Measurements from ENCODE around the gene HAUS7.

Gene HAUS7

DNA sequence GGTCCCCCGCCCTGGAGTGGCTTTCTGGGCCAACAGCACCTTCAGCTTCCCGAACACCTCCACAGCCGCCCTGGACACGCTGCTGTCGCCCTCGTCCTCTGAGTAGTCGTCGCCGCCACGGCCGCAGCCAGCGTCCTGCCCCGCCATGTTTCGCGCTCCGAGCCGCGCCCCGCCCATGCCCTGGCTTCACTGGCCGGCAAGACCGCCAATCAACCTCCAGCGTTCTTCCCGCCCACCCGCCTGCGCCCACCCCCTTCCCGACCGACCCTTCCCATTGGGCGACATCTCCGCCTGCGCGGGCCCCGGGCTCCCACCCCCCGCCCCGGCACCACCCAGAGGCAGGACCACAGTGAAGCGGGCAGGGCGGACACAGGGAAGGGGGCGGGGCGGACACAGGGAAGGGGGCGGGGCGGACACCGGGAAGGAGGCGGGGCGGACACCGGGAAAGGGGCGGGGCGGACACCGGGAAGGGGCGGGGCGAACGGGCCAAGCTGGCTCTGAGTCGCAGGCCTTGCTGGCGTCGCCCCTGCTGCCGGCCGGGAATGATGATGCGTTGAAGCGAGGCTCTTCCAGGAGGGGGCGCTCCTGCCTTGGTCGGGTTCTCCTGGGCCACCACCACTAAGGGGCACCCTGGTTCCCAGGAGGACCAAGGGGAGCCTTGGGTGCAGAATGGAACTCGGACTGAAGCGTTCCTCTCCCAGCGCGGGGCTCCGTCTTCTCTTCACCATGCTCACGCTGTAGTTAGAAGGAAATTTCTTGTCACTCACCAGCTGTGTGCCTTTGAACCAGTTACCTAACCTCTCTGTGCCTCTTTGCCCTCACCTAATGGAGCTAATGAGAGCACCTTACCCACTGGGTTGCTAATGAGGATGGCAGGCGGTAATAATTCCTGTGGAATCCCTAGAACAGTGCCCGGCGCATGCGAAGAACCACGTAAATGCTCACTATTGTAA is at the start of gene HAUS7:
Gene HAUS7, minus strand, starts transcription at position 166 of the 953 bp plus-strand sequence. Its CDS starts 19 bp downstream, at position 147.
- peak; percentile 93 for DNase-seq
- in situ Hi-C loops (cut with MboI; ENCODE audit: low pct_unique_long_range_greater_than_20kb, low sequenced_read_pairs), result no loop called here

- DNase-seq, result no peak
- in situ Hi-C loops (cut with MboI; ENCODE audit: low pct_unique_long_range_greater_than_20kb, low sequenced_read_pairs), result no loop called here
Observed at GRCh38 chrX:153519569-153520286, 49.4 kb upstream of the HAUS7 start.

- in situ Hi-C loops (cut with MboI; ENCODE audit: low pct_unique_long_range_greater_than_20kb, low sequenced_read_pairs), result no loop called here
- no peak for DNase-seq
Observed at GRCh38 chrX:153517946-153518834, 47.8 kb upstream of the HAUS7 start.

DNA sequence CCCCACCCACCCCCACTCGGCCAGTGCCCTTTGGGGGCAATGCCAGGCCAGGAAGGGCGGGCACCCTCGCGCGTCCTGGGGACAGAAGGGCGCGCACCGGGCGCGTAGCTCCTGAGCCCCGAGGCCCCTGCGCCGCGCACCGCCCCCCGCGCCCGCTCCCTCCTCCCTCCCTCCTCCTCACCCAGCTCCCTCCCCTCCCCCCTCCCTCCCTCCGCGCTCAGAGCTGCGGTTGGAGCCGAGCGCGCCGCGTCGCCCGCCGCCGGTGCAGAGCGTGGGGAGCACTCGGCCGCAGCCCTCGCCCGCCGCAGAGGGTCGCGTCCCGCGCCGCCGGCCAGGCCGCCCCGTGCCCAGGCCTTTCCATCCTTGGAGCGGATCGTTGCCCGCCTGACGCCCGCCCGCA is 47.0 kb upstream of the HAUS7 start, which contains the start of gene ATP2B3:
Gene ATP2B3, plus strand, starts transcription at position 220 of the 400 bp plus-strand sequence. CDS start 18,606 bp downstream, outside the sequence.
- in situ Hi-C loops (cut with MboI; ENCODE audit: low pct_unique_long_range_greater_than_20kb, low sequenced_read_pairs), result no loop called here
- DNase-seq, result no peak

DNA sequence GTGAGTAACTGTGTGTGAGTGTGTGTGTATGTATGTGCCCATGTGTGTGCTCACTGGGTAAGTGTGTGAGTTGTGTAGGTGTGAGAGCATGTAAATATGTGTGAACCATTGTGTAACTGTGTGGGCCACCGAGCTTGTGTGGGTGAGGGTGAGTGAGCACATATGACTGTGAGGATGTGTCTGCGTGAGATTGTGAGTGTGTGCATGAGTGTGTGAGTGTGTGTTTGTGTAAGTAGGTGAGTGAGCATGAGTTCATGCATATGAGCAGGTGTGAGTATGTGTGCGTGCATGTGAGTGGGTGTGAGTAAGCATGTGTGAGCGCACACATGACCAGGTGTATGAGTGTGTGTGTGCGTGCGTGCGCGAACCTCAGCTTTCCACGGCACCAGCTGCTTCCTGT is 45.7 kb upstream of the HAUS7 start:
- in situ Hi-C loops (cut with MboI; ENCODE audit: low pct_unique_long_range_greater_than_20kb, low sequenced_read_pairs), result no loop called here

GRCh38 chrX:153515435-153515834 is 45.1 kb upstream of the HAUS7 start:
- no peak for DNase-seq
- in situ Hi-C loops (cut with MboI; ENCODE audit: low pct_unique_long_range_greater_than_20kb, low sequenced_read_pairs), result no loop called here

More for the DNA sequence above, 45.7 kb upstream of the HAUS7 start:
- no peak for DNase-seq

DNA sequence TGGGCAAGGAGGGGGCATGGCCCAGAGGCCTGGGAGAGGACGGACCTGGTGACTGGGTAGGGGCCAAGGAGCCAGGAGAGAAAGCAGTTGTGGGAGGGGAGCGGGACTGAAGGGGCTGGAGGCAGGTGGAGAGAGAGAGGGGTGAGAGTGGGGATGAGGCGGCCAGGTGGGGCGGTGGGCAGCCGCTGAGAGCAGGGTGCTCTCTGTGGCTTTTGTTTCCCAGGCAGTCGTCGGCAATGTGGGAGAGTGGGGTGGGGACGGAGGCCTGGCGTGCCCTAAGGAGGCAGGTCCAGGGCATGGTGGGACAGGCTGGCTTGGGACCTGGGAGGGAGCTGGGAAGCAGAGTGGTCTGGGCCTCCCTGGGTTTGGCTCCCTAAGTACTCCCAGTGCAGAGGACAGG is 43.9 kb upstream of the HAUS7 start:
- in situ Hi-C loops (cut with MboI; ENCODE audit: low pct_unique_long_range_greater_than_20kb, low sequenced_read_pairs), result no loop called here
- no peak for DNase-seq

DNA sequence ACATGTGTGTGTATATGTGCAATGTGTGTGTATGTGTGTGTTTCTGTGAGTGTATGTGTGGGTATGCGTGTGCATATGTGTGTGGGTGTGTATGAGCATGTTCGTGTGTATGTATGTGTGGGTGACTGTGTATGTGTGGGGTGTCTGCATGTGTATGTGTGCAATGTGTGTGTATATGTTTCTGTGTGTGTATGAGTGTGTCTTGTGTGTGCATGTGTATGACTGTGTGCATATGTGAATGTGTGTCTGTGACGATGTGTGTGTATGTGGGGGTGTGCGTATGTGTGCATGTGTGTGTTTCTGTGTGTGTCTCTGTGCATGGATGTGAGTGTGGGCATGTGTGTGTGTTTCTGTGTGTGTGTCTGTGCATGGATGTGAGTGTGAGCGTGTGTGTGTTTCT is 42.9 kb upstream of the HAUS7 start:
- in situ Hi-C loops (cut with MboI; ENCODE audit: low pct_unique_long_range_greater_than_20kb, low sequenced_read_pairs), result no loop called here
- no peak for DNase-seq

DNA sequence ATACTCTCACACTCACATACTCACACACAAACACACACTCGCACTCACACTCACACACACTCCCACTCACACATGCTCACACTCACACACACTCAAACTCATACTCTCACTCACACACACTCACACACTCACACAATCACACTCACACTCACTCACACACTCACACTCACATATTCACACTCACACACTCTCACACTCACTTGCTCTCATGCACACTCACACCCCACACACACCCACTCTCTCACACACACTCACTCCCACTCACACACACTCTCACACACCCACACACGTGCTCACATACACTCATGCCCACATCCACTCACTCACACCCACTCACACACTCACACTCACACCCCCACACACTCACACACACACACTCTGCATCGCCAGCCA is 42.1 kb upstream of the HAUS7 start:
- no peak for DNase-seq
- in situ Hi-C loops (cut with MboI; ENCODE audit: low pct_unique_long_range_greater_than_20kb, low sequenced_read_pairs), result no loop called here

DNA sequence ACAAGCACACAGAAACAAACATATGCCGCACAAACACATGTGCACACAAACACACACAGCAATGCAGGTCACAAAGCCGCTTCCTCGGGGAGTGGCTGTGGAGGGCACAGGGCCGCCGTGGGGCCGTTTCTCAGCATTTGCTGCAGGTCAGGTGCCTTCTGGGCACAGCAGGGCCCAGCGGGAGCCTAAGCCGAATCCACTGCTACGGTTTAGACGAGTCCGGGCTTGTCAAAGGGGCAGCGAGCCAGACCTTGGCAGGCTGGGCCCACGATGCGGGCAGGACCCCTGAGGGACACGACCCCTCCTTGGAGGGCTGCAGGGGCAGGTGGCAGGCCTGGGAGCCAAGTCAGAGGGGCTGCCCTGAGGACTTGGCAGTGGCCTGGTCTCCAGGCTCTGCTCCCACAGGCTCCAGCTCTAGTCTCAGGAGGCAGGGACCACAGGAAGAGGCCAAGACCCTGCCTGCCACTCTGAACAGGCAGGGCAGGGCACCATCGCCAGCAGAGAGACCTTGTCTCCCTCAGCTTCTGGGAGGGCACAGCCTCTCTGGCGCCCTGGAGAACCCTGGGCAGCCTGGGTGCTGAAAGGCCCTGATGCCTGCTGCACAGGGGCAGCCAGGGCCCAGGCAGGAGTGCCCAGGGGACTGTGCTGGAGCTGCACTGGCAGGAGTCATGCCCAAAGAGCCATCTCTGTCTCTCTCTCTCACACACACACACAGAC is 41.6 kb upstream of the HAUS7 start:
- DNase-seq, result no peak
- in situ Hi-C loops (cut with MboI; ENCODE audit: low pct_unique_long_range_greater_than_20kb, low sequenced_read_pairs), result no loop called here

GRCh38 chrX:153510383-153510782 is 40.0 kb upstream of the HAUS7 start:
- DNase-seq, result no peak
- in situ Hi-C loops (cut with MboI; ENCODE audit: low pct_unique_long_range_greater_than_20kb, low sequenced_read_pairs), result no loop called here

GRCh38 chrX:153509592-153509991 is 39.2 kb upstream of the HAUS7 start:
- in situ Hi-C loops (cut with MboI; ENCODE audit: low pct_unique_long_range_greater_than_20kb, low sequenced_read_pairs), result no loop called here
- no peak for DNase-seq

DNA sequence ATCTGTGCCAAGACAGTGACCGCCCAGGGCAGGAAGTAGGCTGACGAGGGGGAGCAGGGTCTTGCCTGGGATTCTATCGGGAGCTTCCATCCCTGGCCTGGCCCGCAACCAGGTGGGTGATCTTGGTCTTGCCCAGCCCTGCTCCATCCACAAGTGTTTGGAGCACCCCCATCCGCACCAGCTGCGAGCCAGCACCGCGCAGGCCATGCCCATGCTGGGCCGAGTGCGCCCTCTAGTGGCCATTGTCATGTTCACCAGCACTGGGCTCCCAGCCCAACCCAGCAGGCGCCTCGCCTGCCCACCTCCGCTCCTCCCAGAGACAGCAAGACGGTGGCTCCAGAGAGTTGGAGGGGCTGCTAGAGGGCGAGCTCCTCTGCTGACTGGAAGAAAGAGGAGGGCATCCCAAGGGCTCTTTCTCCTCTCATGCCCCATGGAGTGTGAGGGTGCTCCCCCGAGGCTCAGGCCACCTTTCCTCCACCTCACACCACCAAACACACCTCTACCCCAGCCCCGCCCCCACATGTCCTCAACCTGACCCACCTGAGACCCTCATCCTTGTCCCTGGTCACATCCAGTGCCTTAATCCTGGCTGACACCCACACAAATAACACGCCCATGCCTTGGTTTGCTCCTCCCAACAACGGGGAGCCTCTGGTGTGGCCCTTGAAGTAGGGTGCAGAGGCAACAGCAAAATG is 37.3 kb upstream of the HAUS7 start:
- DNase-seq, result peak; percentile 88
- in situ Hi-C loops (cut with MboI; ENCODE audit: low pct_unique_long_range_greater_than_20kb, low sequenced_read_pairs), result no loop called here

DNA sequence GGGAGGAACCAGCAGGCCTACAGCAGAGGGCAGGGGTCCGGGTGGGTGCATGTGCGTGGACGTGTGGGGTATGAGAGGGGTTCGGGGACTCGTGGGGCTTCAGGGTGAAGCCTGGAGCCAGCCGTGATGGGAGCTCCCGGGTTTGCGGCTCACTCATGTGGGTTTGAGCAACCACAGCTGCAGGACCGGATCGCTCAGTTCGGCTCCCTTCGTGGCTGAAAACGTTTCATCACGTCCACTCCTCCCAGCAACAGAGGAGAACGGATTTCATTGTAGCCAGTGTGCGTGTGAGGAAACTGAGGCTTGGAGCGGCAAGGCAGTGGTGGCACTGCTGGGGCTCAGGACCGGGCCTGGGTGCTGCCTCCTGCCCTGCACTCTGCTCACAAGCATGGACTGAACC is 35.0 kb upstream of the HAUS7 start:
- DNase-seq, result no peak
- in situ Hi-C loops (cut with MboI; ENCODE audit: low pct_unique_long_range_greater_than_20kb, low sequenced_read_pairs), result no loop called here

DNA sequence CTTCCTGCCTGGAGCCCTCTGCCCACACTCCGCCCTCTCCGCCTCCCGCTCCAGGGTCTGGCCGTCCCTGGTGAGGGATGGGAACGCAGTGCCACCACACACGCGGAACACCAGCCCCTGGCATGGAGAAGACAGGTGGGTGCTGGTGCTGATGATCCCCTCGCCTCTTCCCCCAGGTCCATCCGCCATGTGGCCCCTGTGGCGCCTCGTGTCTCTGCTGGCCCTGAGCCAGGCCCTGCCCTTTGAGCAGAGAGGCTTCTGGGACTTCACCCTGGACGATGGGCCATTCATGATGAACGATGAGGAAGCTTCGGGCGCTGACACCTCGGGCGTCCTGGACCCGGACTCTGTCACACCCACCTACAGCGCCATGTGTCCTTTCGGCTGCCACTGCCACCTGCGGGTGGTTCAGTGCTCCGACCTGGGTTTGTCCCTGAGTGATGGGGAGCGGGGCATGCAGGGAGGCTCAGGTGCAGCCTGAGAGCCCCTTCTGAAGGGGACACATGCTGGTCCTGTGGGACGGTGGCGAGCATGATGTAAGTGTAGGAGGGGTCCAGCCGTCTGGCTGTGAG is 34.2 kb upstream of the HAUS7 start:
- in situ Hi-C loops (cut with MboI; ENCODE audit: low pct_unique_long_range_greater_than_20kb, low sequenced_read_pairs), result no loop called here
- DNase-seq, result no peak

GRCh38 chrX:153502796-153503195 is 32.4 kb upstream of the HAUS7 start:
- DNase-seq, result no peak
- in situ Hi-C loops (cut with MboI; ENCODE audit: low pct_unique_long_range_greater_than_20kb, low sequenced_read_pairs), result no loop called here

- in situ Hi-C loops (cut with MboI; ENCODE audit: low pct_unique_long_range_greater_than_20kb, low sequenced_read_pairs), result no loop called here
- DNase-seq, result no peak
Observed at GRCh38 chrX:153502131-153502530, 31.8 kb upstream of the HAUS7 start.

DNA sequence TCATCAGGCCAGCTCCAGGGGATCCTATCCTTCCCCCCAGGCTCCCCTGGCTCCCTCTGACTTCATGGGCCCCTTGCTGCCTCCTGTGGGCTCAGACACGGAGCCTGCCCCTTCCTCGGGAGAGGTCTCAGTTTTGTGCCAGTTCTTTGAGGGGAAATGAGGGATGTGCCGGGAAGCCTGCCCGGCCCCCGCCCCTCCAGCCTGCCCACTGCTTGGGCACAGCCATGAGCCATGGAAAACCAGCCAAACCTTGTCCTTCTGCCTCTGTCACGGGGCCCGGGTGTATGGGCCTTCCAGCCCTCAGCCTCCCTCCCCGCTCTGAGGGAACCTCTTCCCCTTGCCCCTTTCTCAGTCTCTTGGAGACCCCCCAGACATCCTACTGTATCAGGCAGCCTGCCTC is 31.2 kb upstream of the HAUS7 start:
- no peak for DNase-seq
- in situ Hi-C loops (cut with MboI; ENCODE audit: low pct_unique_long_range_greater_than_20kb, low sequenced_read_pairs), result no loop called here
